Upper lobe of left lung (tissue), 6 donors: ENCODE results near the gene TRIM8. TPM values are rescaled to one million over a fixed set of nuclear protein-coding genes. Genes with fewer than 3 reads are reported as not detected.

Experiments used
- ATAC-seq, 2 donors: fragments of 200-7000 bp; cut with Tn5 transposase; one replicate each; pipeline ENCODE4 v1.9.1; 2022; ENCODE audit warnings: mild to moderate bottlenecking in 2 of 2, moderate library complexity in 2 of 2; ENCODE audit not compliant: low FRiP score in 2 of 2
- DNase-seq, 2 donors: peaks; one replicate each; pipeline ENCODE4 v3.0.0-alpha.2; 2019 to 2020
- H3K27ac ChIP-seq, 4 donors: fragments of 200-600 bp; sonication (generic); one replicate each; pipeline ENCODE4 v1.5.1; 2016 to 2019
- H3K27me3 ChIP-seq, 4 donors: fragments of 200-600 bp; sonication (generic); one replicate each; pipeline ENCODE4 v1.5.1; 2017 to 2019
- H3K36me3 ChIP-seq, 4 donors: fragments of 200-600 bp; sonication (generic); one replicate each; pipeline ENCODE4 v1.5.1; 2016 to 2019
- H3K4me1 ChIP-seq, 4 donors: fragments of 200-600 bp; sonication (generic); one replicate each; pipeline ENCODE4 v1.5.1; 2018 to 2019
- H3K4me3 ChIP-seq, 4 donors: fragments of 200-600 bp; sonication (generic); one replicate each; pipeline ENCODE4 v1.5.1; 2017 to 2019; ENCODE audit warnings: mild to moderate bottlenecking in 2 of 4, moderate library complexity in 1 of 4
- H3K9me3 ChIP-seq, 4 donors: fragments of 200-600 bp; sonication (generic); one replicate each; pipeline ENCODE4 v1.5.1; 2018 to 2019
- EP300 ChIP-seq, 4 donors: sonication (generic); formaldehyde crosslinking; IDR thresholded peaks; one replicate each; pipeline ENCODE4 v1.5.1; 2017; ENCODE audit warnings: antibody characterized with exemption in 4 of 4, control low read depth in 2 of 4
- POLR2A ChIP-seq, 4 donors: fragments of 450-650 bp; IDR thresholded peaks; one replicate each; pipeline ENCODE4 v1.5.1; 2016 to 2017; ENCODE audit warnings: antibody characterized with exemption in 4 of 4, mild to moderate bottlenecking in 2 of 4
- POLR2AphosphoS5 ChIP-seq, 2 donors: sonication (generic); formaldehyde crosslinking; IDR thresholded peaks; one replicate each; pipeline ENCODE4 v1.5.1; 2017; ENCODE audit warnings: antibody characterized with exemption in 2 of 2
- WGBS, 2 donors: methylation state at CpG; one replicate each; pipeline ENCODE4 v1.1.5; 2017 to 2018; 5-methylcytosine and 5-hydroxymethylcytosine counted together
- total RNA-seq, 6 donors: library from RNA; depleted of rRNA in 4 of 6; stranded (reverse); fragments of >200 nt in 4 of 6; gene quantifications; one replicate each; pipeline versions ENCODE4 v1.1.0 to v1.2.1, GENCODE V29; 2016 to 2021
- TF ChIP-seq, protein P1 (sequence below), 6 experiments: fragments of 450-650 bp in 4 of 6; fragments of 200-600 bp in 2 of 6; sonication (generic) in 2 of 6; IDR thresholded peaks; one replicate each; pipeline ENCODE4 v1.5.1; 2016 to 2019; ENCODE audit warnings: antibody characterized with exemption in 6 of 6
- donor health status: DM: no; HTN: no; CAD: no; lungs with moderate emphysema.
- donor health status: DM: no; HTN: yes; CAD: no; lungs with severe emphysema.

TRIM8 gene
- total RNA-seq, 6 donors from 2014 or later = 162 to 279 (median 177) TPM

DNA sequence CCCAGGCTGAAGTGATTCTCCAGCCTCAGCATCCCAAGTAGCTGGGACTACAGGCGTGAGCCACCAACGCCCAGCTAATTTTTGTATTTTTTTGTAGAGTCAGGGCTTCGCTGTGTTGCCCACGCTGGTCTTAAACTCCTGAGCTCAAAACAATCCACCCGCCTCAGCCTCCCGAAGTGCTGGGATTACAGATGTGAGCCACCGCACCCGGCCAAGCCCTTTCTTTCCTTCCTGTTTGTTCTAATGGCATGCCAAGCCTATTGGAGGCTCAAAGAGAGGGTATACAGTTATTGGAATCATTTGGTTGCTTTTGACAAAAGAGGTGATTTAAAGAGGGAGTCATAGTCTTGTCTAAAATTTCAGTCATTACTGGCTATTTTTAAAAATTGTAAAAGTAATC, 46.0 kb upstream of the TRIM8 start:
- Histone ChIP-seq H3K27ac (peak overlapping the region in 3 of 4 donors; percentile 46 to 82 (median 71)), H3K9me3 (no peaks in the 10 kb centered on the region), H3K4me1 (peaks cover 53 to 65% (median 59%) of the 10 kb centered on the region in 4 donors), H3K4me3 (no peak overlapping the region), H3K27me3 (no peaks in the 10 kb centered on the region), H3K36me3 (peaks cover 0 to 31% (median 16%) of the 10 kb centered on the region in 4 donors)
- DNase-seq = no peak
- TF ChIP-seq EP300 (IDR thresholded peaks at IDR 0.05) (no peak), POLR2A (IDR thresholded peaks at IDR 0.05) (no peak), POLR2AphosphoS5 (IDR thresholded peaks at IDR 0.05) (no peak)
- TF ChIP-seq, protein P1, sequence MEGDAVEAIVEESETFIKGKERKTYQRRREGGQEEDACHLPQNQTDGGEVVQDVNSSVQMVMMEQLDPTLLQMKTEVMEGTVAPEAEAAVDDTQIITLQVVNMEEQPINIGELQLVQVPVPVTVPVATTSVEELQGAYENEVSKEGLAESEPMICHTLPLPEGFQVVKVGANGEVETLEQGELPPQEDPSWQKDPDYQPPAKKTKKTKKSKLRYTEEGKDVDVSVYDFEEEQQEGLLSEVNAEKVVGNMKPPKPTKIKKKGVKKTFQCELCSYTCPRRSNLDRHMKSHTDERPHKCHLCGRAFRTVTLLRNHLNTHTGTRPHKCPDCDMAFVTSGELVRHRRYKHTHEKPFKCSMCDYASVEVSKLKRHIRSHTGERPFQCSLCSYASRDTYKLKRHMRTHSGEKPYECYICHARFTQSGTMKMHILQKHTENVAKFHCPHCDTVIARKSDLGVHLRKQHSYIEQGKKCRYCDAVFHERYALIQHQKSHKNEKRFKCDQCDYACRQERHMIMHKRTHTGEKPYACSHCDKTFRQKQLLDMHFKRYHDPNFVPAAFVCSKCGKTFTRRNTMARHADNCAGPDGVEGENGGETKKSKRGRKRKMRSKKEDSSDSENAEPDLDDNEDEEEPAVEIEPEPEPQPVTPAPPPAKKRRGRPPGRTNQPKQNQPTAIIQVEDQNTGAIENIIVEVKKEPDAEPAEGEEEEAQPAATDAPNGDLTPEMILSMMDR (IDR thresholded peaks at IDR 0.05) = no peak
- 45 to 53% methylated on average over 8 of the region's 8 CpGs for WGBS, 2 donors
- no peak for ATAC-seq

DNA sequence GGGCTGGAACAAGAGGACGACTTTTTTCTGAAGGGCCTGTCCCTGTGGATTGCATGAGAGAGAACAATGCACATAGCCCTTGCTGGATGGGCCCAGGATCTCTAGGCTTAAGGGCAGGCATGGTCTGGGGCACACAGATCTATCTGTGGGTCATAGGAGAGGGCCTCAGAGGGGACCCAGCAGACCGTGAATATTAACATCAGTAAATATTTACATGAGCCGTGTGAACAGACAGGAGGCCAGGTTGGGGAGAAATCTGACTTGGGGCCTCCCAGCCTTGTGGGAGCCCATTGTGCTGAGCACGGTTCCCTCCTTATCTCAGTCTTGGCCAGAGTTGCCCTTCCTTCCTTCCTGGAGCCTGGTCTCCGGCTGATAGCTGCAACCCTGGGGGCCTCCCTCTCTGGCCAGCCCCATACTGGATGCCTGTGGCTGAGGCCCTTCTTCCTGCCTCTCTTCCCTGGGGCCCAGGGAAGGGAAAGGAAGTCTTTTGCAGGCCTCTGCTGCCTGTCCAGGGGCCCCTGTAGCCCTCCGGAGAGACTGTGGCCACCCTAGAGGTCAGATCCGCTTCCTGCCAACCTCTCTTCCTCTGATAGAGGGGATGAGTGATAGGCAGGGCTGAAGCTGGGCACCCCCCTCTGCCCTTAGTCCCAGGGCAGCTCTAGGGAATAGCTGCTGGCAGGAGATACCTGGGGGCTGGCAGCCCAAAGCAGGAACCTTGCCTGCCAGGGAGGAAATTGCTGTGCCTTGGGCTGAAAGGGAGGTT, 44.5 kb upstream of the TRIM8 start:
- Histone ChIP-seq H3K36me3 (peaks cover 0 to 36% (median 8%) of the 10 kb centered on the region in 4 donors), H3K27me3 (no peaks in the 10 kb centered on the region), H3K4me3 (no peak overlapping the region), H3K27ac (peak overlapping the region; percentile 29 to 82 (median 69)), H3K9me3 (no peaks in the 10 kb centered on the region), H3K4me1 (peaks cover 53 to 76% (median 70%) of the 10 kb centered on the region in 4 donors)
- WGBS, 2 donors = 18 to 34% methylated on average over 7 of the region's 7 CpGs
- peak in 1 of 2 donors; percentile 43 for DNase-seq
- ATAC-seq = peak in 1 of 2 donors; percentile 73
- TF ChIP-seq POLR2AphosphoS5 (IDR thresholded peaks at IDR 0.05) = peak; percentile 81 to 89
- TF ChIP-seq EP300 (IDR thresholded peaks at IDR 0.05) = peak in 2 of 4 donors; percentile 86 to 87
- TF ChIP-seq, protein P1 (IDR thresholded peaks at IDR 0.05) = no peak
- no peak for TF ChIP-seq POLR2A (IDR thresholded peaks at IDR 0.05)

DNA sequence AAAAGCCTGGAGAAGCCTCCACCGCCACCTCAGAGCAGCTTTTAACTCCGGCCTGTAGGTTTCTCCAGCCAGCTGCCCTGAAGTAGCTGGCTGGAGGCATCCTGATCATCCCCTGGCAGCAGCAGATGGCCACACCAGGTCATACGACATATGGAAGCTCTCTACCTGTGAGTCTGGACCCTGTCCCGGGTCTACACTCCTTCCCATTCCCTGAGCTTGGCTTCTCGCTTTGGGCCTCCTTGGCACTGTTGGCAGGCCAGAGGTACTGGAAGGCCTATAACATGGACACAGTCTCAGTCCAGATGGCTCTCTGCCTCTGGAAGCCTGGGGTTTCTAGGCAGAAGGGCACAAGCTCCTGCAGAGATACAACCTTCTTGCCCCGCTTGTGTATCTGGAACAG, 43.5 kb upstream of the TRIM8 start:
- no peak for DNase-seq
- no peak for TF ChIP-seq EP300 (IDR thresholded peaks at IDR 0.05)
- TF ChIP-seq POLR2AphosphoS5 (IDR thresholded peaks at IDR 0.05) = no peak
- H3K4me3 ChIP-seq = no peak overlapping the region
- H3K27me3 ChIP-seq = no peaks in the 10 kb centered on the region
- ATAC-seq = no peak
- H3K4me1 ChIP-seq = peaks cover 50 to 69% (median 67%) of the 10 kb centered on the region in 4 donors
- 82 to 92% methylated on average over 3 to 6 of the region's 6 CpGs for WGBS, 2 donors
- H3K36me3 ChIP-seq = peaks cover 0 to 36% (median 5%) of the 10 kb centered on the region in 4 donors
- peak overlapping the region; percentile 19 to 82 (median 69) for H3K27ac ChIP-seq
- H3K9me3 ChIP-seq = no peaks in the 10 kb centered on the region

DNA sequence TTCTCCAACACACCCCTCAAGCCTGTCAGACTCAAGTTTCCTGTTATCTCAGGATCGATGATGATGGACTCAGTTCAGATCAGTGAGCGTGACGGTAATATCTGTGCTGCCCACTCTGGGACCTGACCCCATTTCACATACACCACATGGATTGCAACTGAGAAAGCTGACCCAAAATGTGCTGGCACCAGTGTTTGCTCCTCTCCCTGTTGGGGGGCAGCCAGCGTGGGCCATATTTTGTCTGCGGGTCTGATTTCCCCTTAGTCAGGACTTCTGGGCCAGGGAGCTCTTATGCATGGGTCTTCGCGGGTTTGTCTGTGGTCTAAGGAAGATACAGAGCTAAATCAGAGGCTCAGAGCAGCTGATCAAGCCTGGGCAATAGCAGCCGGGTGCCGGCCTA, 42.6 kb upstream of the TRIM8 start:
- WGBS, 2 donors = 82 to 89% methylated on average over 6 to 9 of the region's 9 CpGs
- DNase-seq (no peak), ATAC-seq (no peak)
- Histone ChIP-seq H3K36me3 (peaks cover 0 to 36% (median 5%) of the 10 kb centered on the region in 4 donors), H3K27ac (peak overlapping the region; percentile 37 to 82 (median 64)), H3K4me3 (no peak overlapping the region), H3K4me1 (peaks cover 42 to 61% (median 59%) of the 10 kb centered on the region in 4 donors), H3K9me3 (no peaks in the 10 kb centered on the region), H3K27me3 (no peaks in the 10 kb centered on the region)
- TF ChIP-seq POLR2AphosphoS5 (IDR thresholded peaks at IDR 0.05) = no peak

DNA sequence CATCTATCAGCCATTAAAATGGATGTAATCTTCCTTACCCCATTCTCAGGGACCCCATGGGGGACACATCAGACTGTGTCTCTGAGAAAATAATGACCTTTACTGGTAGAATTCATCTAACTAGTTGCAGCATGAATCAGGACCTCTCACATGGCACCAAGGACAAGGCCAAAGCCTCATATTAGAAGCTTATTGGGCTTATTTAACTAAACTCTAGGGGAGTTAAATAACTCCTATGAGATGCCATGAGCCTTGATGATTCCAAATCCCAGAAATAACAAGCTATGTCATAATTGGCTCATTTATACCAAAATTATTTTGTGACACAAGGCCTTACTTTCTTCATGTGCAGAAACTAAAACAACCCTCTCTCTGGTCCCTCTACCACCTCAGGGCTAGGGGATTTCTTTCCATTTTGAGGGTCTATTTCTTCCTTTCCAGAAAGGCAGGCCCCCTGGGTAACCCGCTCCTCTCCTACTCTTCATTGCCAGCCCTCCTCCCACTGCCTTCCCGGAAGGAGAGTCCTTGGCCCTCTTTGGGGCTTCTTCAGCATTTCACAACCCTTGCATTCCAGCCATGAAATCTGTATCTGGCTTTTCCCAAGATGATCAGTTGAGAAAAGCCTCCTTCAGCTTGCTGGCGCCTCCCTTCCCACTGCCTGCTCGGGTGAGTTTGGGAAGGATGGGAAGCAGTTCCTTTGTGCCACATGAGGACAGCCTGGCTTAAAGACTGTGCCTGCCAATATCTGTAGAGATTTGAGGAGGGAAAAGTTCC, 41.8 kb upstream of the TRIM8 start:
- peak overlapping the region; percentile 37 to 82 (median 64) for H3K27ac ChIP-seq
- no peak overlapping the region for H3K4me3 ChIP-seq
- H3K27me3 ChIP-seq = no peaks in the 10 kb centered on the region
- peaks cover 0 to 29% (median 5%) of the 10 kb centered on the region in 4 donors for H3K36me3 ChIP-seq
- DNase-seq (no peak), ATAC-seq (peak in 1 of 2 donors; percentile 75)
- peak in 1 of 2 donors; percentile 25 for TF ChIP-seq POLR2AphosphoS5 (IDR thresholded peaks at IDR 0.05)
- TF ChIP-seq POLR2A (IDR thresholded peaks at IDR 0.05) = no peak
- no peak for TF ChIP-seq EP300 (IDR thresholded peaks at IDR 0.05)
- peaks cover 35 to 55% (median 52%) of the 10 kb centered on the region in 4 donors for H3K4me1 ChIP-seq
- no peaks in the 10 kb centered on the region for H3K9me3 ChIP-seq
- 72 to 78% methylated on average over 4 of the region's 4 CpGs for WGBS, 2 donors

DNA sequence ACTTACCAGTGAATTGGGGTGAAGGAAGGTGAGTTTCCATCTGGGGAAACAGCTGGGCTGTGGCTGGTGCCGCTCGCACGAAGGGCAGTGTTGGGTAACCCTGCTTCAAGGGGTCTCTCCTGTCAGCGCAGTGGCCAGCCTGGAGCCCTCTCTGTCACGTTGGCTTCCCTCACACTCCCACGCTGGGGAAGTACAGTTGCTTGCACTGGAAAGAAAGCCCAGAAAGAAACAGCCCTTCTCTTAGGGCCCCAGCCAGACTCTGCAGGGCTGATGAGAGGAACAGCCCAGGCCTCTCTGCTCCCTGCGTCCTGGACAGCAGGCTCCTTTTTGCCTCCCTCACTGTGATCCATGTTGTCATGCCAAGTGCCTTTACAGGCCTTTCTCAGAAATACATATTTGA, 40.3 kb upstream of the TRIM8 start:
- WGBS, 2 donors = 79 to 89% methylated on average over 7 of the region's 7 CpGs
- ATAC-seq = peak in 1 of 2 donors; percentile 25
- Histone ChIP-seq H3K27ac (peak overlapping the region in 2 of 4 donors; percentile 7 to 50), H3K4me1 (peaks cover 20 to 43% (median 38%) of the 10 kb centered on the region in 4 donors), H3K27me3 (no peaks in the 10 kb centered on the region), H3K9me3 (no peaks in the 10 kb centered on the region), H3K4me3 (no peak overlapping the region), H3K36me3 (peaks cover 0 to 21% (median 2%) of the 10 kb centered on the region in 4 donors)
- no peak for DNase-seq
- TF ChIP-seq, protein P1 (IDR thresholded peaks at IDR 0.05) = no peak
- TF ChIP-seq POLR2AphosphoS5 (IDR thresholded peaks at IDR 0.05) (peak in 1 of 2 donors; percentile 31), POLR2A (IDR thresholded peaks at IDR 0.05) (no peak), EP300 (IDR thresholded peaks at IDR 0.05) (no peak)
